Stimulated activated CD8-positive, alpha-beta memory T cell treated with anti-CD3 and anti-CD28 coated beads, Interleukin-15, amount 100 ng/mL, for 4 hours (primary cell): ENCODE results near the gene DIP2C.
"Not testable (repeated sequence)": the region's sequence is repeated elsewhere in the genome, so short reads cannot be mapped to it uniquely, and the experiment has no call there.

Source experiments
- DNase-seq, 2 donors: peaks; one replicate each; pipeline ENCODE4 v3.0.0-alpha.2; 2020; ENCODE audit warnings: low read depth in 2 of 2

The DIP2C gene

GRCh38 chr10:329361-330099 is 359.9 kb downstream of the DIP2C start:
- DNase-seq = no peak

GRCh38 chr10:327889-328852 is 361.3 kb downstream of the DIP2C start:
- no peak for DNase-seq

- no peak for DNase-seq
Observed at GRCh38 chr10:326894-327635, 362.4 kb downstream of the DIP2C start.

DNA sequence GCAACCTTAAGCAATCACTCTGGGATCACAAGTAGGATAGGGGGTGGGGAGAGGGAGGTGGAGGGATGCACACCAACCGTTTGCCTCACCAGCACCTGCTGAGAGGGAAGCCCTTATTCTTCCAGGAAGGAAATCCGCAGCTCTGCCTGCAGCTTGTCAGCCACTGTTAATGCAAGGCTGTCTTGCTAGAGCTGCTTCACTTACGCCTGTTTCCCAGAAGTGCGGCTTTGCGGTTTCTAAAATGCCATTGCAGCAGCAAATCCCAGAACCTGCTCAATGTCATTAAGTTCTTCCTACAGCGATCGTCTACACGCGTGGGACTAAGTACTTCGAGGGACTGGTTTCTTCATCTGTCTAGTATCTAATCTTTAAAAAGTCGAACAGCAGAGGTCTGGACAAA is 363.1 kb downstream of the DIP2C start:
- DNase-seq = no peak

- DNase-seq = no peak
Observed at GRCh38 chr10:325282-325681, 364.2 kb downstream of the DIP2C start.

DNA sequence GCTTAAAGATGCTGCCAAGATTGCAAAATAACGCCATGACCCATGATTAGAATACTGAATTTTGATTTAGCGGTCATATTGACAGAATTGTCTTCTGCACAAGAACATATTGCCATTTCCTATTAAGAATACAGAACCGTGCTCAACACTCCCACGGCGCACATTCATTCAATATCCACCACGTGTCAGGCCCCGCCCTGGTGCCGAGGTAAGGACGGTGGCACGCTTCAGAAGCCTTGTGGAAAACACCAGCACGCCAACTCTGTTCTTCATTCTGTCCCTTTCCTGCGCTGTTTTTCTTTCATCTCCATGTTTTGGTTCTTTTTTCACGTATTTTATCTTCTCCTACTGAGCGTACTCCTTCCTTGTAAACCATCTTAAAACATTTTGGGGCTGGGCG is 364.9 kb downstream of the DIP2C start:
- no peak for DNase-seq

GRCh38 chr10:323651-324293 is 365.7 kb downstream of the DIP2C start:
- DNase-seq = peak in 1 of 2 donors; percentile 19

- not testable (repeated sequence) for DNase-seq
Observed at GRCh38 chr10:323046-323445, 366.4 kb downstream of the DIP2C start.

GRCh38 chr10:320771-321170 is 368.7 kb downstream of the DIP2C start:
- DNase-seq = no peak

DNA sequence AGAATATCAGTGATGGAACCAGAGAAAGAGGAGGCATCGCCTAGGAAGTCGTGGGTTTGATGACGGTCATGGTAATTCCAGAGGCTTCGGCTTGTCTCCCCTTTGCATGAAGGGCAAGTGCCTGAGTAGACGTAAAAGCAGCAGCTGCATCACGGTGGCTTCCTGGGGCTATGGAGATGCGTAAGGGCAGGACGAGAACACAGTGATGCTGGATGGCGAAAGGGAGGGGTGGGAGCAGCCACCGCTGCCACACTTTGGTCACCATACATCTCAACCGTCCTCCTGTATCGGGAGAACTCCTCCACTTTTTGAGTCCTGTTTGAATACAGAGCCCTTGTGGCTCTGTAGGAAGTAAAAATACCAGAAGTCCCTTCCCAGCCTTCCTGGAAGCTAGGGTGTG is 371.5 kb downstream of the DIP2C start:
- no peak for DNase-seq

- no peak for DNase-seq
Observed at GRCh38 chr10:317271-317769, 372.1 kb downstream of the DIP2C start.

DNA sequence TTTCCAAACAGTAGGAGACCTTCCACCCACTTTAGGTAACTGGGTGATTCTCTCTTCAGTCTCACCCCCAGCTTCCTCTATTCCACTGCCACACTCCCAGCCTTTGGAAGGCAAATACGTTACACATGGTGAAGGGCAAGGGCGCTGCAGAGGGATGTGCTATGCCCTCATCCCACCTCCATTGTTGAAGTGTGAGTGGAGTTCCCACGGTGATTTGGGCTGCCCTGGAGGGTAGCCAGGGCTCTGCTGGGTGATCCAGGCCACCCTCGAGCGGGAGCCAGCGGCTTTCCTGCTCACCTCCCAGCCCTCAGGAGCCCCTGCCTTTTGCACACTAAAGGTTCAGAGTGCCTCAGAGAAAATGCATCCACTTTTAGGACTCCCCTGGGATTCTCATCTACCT is 373.1 kb downstream of the DIP2C start:
- no peak for DNase-seq

DNA sequence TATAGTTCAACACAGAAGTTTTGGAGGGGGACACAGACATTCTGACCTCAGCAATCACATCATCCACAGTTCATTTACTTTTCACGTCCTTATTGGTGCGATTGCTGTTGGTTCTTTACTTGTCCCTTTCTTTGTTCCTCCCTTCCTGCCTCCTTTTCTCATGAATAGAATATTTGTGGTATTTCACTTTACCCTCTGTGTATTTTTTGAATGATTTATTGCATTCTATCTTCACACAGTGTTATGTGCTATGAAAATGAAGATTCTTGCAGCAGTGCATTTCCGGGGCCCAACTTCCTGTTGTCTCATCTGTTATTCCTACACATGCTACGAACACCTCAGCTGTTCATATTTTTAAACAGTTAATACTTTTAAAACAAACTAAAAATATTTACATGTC is 374.6 kb downstream of the DIP2C start:
- no peak for DNase-seq

GRCh38 chr10:314381-314780 is 375.1 kb downstream of the DIP2C start:
- DNase-seq = no peak

- DNase-seq = no peak
Observed at GRCh38 chr10:311901-312665, 377.4 kb downstream of the DIP2C start.

GRCh38 chr10:310976-311639 is 378.4 kb downstream of the DIP2C start:
- no peak for DNase-seq

DNA sequence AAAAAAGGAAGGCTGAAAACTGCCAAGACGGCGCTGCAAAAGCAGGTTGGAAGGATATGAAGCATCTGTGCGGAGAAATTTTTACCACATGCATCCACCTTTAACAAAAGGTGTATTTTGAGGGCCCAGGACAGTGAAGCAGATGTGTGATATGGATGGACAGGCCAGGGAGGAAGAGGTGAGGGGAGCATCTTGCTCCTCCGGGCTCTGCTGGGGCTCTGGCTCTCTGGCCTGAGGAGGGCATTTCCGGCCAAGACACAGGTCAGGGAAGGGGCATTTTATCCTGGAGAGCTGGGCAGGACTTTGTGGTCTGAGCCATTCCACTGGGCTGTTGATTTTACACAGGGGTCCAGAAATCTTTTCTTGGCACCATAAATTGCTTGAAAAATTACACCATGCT is 379.1 kb downstream of the DIP2C start:
- DNase-seq = no peak

DNA sequence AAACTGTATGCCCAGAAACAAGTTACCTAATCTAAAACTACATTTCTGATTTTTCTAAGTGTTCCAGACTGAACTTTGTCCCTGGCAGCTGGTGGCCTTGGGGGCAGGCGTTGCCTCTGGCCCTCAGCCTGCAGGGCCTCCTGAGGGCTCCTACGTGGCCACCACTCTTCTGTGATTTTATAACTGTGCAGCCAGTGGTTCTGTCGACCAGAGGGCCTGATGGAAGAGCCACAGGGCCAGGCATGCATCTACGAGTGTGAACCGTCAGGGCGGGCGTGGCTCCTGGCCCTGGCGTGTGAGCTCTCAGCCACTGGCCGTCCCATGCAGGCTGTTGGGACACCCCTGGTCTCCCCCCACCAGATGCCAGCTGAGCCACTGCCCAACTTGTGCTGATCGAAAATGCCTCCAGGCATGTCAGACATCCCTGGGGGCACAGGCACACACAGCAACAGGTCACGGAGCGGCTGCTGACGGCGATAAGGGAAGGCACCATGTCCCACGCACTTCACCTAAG is 380.8 kb downstream of the DIP2C start:
- no peak for DNase-seq

DNA sequence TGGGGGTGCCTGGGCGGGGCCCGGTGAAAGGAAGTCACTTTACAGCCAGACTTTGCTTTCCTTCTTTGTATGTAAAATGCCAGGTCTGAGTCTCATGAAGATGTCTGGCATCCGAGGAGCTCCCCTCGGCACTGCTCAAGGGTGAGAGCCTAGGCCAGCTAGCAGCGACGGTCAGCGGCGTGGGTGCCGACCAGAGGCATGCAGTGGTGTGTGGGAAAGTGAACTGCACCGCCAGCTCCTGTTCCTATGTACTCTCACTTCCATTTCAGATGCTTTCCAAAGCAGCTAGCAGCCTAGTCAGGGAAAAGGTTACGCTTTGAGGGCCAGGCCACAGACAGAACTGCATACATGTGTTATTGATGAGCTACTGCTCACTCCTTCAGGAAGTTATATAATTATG is 381.4 kb downstream of the DIP2C start:
- DNase-seq = no peak

DNA sequence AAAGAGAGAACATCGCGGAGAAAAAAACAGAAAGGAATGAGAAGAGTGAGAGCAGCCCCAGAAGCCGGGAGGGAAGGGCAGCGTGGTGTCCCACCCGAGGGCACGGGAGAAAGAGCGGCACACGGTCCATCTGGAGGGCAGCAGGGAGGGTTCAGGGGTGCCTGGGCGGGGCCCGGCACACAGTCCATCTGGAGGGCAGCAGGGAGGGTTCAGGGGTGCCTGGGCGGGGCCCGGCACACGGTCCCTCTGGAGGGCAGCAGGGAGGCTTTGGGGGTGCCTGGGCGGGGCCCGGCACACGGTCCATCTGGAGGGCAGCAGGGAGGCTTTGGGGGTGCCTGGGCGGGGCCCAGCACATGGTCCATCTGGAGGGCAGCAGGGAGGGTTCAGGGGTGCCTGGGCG is 381.8 kb downstream of the DIP2C start:
- DNase-seq = no peak
